ENCODE measurements around the gene RNF180.

Gene RNF180

DNA sequence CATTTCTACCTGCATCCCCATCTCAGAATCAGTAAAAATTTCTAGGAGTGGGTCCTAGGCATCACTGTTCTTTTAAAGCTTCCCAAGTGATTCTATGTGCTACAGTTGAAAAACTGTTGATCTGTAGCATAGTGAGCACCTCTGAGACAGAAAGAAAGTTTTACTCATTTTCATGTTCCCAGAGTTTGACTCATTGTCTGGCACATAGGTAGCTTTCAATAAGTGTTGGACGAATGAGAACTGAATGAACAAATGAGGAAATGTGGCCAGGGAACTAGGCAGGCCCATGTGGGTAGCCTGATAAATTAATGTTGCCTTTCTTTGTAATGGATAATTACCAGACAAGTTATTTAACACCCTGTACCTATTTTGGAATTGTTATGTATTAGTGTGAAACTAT, 33.8 kb downstream of the RNF180 start:
- no peaks in the 10 kb centered on the region for H3F3A ChIP-seq (ENCODE audit: insufficient read depth, low read length)
- H3K9me3 ChIP-seq (ENCODE audit: low read length) = no peaks in the 10 kb centered on the region
- no peaks in the 10 kb centered on the region for H3K36me3 ChIP-seq (ENCODE audit: insufficient read depth, low read length)
- H3K79me2 ChIP-seq (ENCODE audit: insufficient read depth, low read length) = no peaks in the 10 kb centered on the region
- no peak for TF ChIP-seq EZH2 (IDR thresholded peaks at IDR 0.05; ENCODE audit: borderline replicate concordance, low read length)
- TF ChIP-seq, protein P1, sequence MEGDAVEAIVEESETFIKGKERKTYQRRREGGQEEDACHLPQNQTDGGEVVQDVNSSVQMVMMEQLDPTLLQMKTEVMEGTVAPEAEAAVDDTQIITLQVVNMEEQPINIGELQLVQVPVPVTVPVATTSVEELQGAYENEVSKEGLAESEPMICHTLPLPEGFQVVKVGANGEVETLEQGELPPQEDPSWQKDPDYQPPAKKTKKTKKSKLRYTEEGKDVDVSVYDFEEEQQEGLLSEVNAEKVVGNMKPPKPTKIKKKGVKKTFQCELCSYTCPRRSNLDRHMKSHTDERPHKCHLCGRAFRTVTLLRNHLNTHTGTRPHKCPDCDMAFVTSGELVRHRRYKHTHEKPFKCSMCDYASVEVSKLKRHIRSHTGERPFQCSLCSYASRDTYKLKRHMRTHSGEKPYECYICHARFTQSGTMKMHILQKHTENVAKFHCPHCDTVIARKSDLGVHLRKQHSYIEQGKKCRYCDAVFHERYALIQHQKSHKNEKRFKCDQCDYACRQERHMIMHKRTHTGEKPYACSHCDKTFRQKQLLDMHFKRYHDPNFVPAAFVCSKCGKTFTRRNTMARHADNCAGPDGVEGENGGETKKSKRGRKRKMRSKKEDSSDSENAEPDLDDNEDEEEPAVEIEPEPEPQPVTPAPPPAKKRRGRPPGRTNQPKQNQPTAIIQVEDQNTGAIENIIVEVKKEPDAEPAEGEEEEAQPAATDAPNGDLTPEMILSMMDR (IDR thresholded peaks at IDR 0.05; ENCODE audit: low read length) = no peak
- H3K9me2 ChIP-seq (ENCODE audit: low read depth, low read length) = no peaks in the 10 kb centered on the region
- H3K4me3 ChIP-seq (ENCODE audit: low read depth, low read length, poor library complexity, severe bottlenecking) = no peak overlapping the region
- no peak overlapping the region for H3K9ac ChIP-seq (ENCODE audit: low read length)
- no peaks in the 10 kb centered on the region for H4K20me1 ChIP-seq (ENCODE audit: insufficient read depth, low read length)
- no peak overlapping the region for H2AFZ ChIP-seq (ENCODE audit: low read length)
- no peak overlapping the region for H3K27ac ChIP-seq (ENCODE audit: low read depth, low read length, poor library complexity, severe bottlenecking)
- H3K4me1 ChIP-seq (ENCODE audit: insufficient read depth, low read length, severe bottlenecking) = no peaks in the 10 kb centered on the region
- no peak overlapping the region for H3K4me2 ChIP-seq (ENCODE audit: low read length)
- H3K27me3 ChIP-seq (ENCODE audit: insufficient read depth, low read length) = no peaks in the 10 kb centered on the region

DNA sequence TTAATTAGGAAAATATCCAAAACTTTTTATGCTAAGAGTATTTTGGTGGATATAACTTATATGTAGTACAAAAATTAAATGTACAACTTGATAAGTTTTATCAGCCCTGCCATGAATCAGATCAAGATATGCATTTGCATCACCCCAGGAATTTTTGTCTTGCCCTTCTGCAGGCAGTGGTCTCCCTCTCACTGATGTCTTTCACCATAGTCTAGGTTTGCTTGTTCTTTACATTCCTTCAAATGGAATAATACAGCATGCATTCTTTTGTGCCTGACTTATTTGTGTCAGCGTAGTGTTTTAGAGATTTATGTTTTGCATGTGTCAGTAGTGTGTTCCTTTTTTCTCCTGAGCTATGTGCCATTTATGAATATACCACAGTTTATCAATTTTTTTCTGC, 36.4 kb downstream of the RNF180 start:
- H3K79me2 ChIP-seq (ENCODE audit: insufficient read depth, low read length) = no peaks in the 10 kb centered on the region
- no peaks in the 10 kb centered on the region for H3K36me3 ChIP-seq (ENCODE audit: insufficient read depth, low read length)
- no peaks in the 10 kb centered on the region for H3K9me2 ChIP-seq (ENCODE audit: low read depth, low read length)
- H3K27me3 ChIP-seq (ENCODE audit: insufficient read depth, low read length) = no peaks in the 10 kb centered on the region
- H3K4me3 ChIP-seq (ENCODE audit: low read depth, low read length, poor library complexity, severe bottlenecking) = no peak overlapping the region
- H3K9me3 ChIP-seq (ENCODE audit: low read length) = no peaks in the 10 kb centered on the region
- no peaks in the 10 kb centered on the region for H4K20me1 ChIP-seq (ENCODE audit: insufficient read depth, low read length)
- no peak overlapping the region for H3K4me2 ChIP-seq (ENCODE audit: low read length)
- H3K27ac ChIP-seq (ENCODE audit: low read depth, low read length, poor library complexity, severe bottlenecking) = no peak overlapping the region
- H3K4me1 ChIP-seq (ENCODE audit: insufficient read depth, low read length, severe bottlenecking) = no peaks in the 10 kb centered on the region
- no peak overlapping the region for H2AFZ ChIP-seq (ENCODE audit: low read length)
- no peak for TF ChIP-seq EZH2 (IDR thresholded peaks at IDR 0.05; ENCODE audit: borderline replicate concordance, low read length)
- TF ChIP-seq, protein P1 (IDR thresholded peaks at IDR 0.05; ENCODE audit: low read length) = no peak
- H3K9ac ChIP-seq (ENCODE audit: low read length) = no peak overlapping the region
- H3F3A ChIP-seq (ENCODE audit: insufficient read depth, low read length) = no peaks in the 10 kb centered on the region

DNA sequence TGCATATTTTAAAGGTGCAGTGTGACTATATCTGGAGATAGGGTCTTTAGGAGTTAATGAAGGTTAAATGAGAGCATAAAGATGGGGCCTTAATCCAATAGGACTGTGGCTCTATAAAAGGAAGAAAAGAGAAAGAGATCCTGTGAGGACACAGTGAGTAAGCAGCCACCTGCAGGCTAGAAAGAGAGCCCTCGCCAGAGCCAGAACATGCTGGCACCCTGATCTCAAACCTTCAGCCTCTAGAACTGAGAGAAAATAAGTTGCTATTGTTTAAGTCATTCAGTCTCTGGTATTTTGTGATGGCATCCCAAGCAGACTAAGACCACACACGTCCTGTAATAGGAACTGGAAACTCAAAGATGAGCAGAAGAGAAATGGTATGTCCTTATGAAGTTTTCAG, 41.0 kb downstream of the RNF180 start:
- Histone ChIP-seq H3K4me2 (ENCODE audit: low read length) (no peak overlapping the region), H3K4me1 (ENCODE audit: insufficient read depth, low read length, severe bottlenecking) (no peaks in the 10 kb centered on the region), H3K36me3 (ENCODE audit: insufficient read depth, low read length) (no peaks in the 10 kb centered on the region), H3K27ac (ENCODE audit: low read depth, low read length, poor library complexity, severe bottlenecking) (no peak overlapping the region), H3K9me2 (ENCODE audit: low read depth, low read length) (no peaks in the 10 kb centered on the region), H3K4me3 (ENCODE audit: low read depth, low read length, poor library complexity, severe bottlenecking) (no peak overlapping the region), H3K27me3 (ENCODE audit: insufficient read depth, low read length) (no peaks in the 10 kb centered on the region), H3K9me3 (ENCODE audit: low read length) (no peaks in the 10 kb centered on the region), H3K9ac (ENCODE audit: low read length) (no peak overlapping the region), H3K79me2 (ENCODE audit: insufficient read depth, low read length) (no peaks in the 10 kb centered on the region), H4K20me1 (ENCODE audit: insufficient read depth, low read length) (no peaks in the 10 kb centered on the region), H2AFZ (ENCODE audit: low read length) (no peak overlapping the region), H3F3A (ENCODE audit: insufficient read depth, low read length) (no peaks in the 10 kb centered on the region)
- no peak for TF ChIP-seq EZH2 (IDR thresholded peaks at IDR 0.05; ENCODE audit: borderline replicate concordance, low read length)
- TF ChIP-seq, protein P1 (IDR thresholded peaks at IDR 0.05; ENCODE audit: low read length) = no peak
